KMS-11 (cell line): Measurements from ENCODE around the gene MBNL1.

Source experiments
- H2AFZ ChIP-seq: fragments of 200-600 bp; sonication (generic); 2 replicates; pipeline ENCODE4 v1.6.1; 2016; ENCODE audit warnings: antibody characterized with exemption, mixed run types, low read depth
- H3K27ac ChIP-seq: fragments of 200-600 bp; sonication (generic); 2 replicates; pipeline ENCODE4 v1.6.1; 2016; ENCODE audit warnings: mild to moderate bottlenecking, mixed run types
- H3K27me3 ChIP-seq: fragments of 200-600 bp; sonication (generic); 2 replicates; pipeline ENCODE4 v1.6.1; 2017; ENCODE audit warnings: mild to moderate bottlenecking, low read depth, mixed run types, moderate library complexity; ENCODE audit not compliant: insufficient read depth
- H3K36me3 ChIP-seq: fragments of 200-600 bp; sonication (generic); 2 replicates; pipeline ENCODE4 v1.6.1; 2017; ENCODE audit warnings: mild to moderate bottlenecking, mixed run types; ENCODE audit not compliant: insufficient read depth
- H3K4me1 ChIP-seq: fragments of 200-600 bp; sonication (generic); 2 replicates; pipeline ENCODE4 v1.6.1; 2016; ENCODE audit warnings: mild to moderate bottlenecking, low read depth, mixed run types; ENCODE audit not compliant: poor library complexity, severe bottlenecking
- H3K4me2 ChIP-seq: fragments of 200-600 bp; sonication (generic); 2 replicates; pipeline ENCODE4 v1.7.0; 2016; ENCODE audit warnings: mild to moderate bottlenecking, mixed run types
- H3K4me3 ChIP-seq: fragments of 200-600 bp; sonication (generic); IDR thresholded peaks from 2 replicates; pipeline ENCODE4 v1.6.1; 2017; ENCODE audit warnings: low read depth, low read length, mixed read lengths; ENCODE audit not compliant: insufficient read depth
- H3K79me2 ChIP-seq: fragments of 200-600 bp; sonication (generic); 2 replicates; pipeline ENCODE4 v1.6.1; 2016; ENCODE audit warnings: low read depth, mixed run types; ENCODE audit not compliant: insufficient read depth
- H3K9ac ChIP-seq: fragments of 200-600 bp; sonication (generic); 2 replicates; pipeline ENCODE4 v1.6.1; 2016; ENCODE audit warnings: mild to moderate bottlenecking, mixed run types
- H4K20me1 ChIP-seq: fragments of 200-600 bp; sonication (generic); 2 replicates; pipeline ENCODE4 v1.6.1; 2016; ENCODE audit warnings: mild to moderate bottlenecking, mixed run types; ENCODE audit not compliant: insufficient read depth
- CTCF ChIP-seq: fragments of 200-600 bp; sonication (generic); conservative IDR thresholded peaks from 2 replicates; pipeline ENCODE4 v1.6.1; 2017; ENCODE audit warnings: low read depth, mild to moderate bottlenecking, antibody characterized with exemption, low read length, moderate library complexity, mixed read lengths

Gene MBNL1

GRCh38 chr3:152497890-152498289 is 229.2 kb downstream of the MBNL1 start:
- Histone ChIP-seq H3K9ac (no peak overlapping the region), H3K36me3 (no peaks in the 10 kb centered on the region), H3K27me3 (no peaks in the 10 kb centered on the region), H3K4me3 (no peak overlapping the region), H2AFZ (no peak overlapping the region), H3K79me2 (no peaks in the 10 kb centered on the region), H3K27ac (no peak overlapping the region), H3K4me1 (no peaks in the 10 kb centered on the region), H3K4me2 (no peak overlapping the region), H4K20me1 (no peaks in the 10 kb centered on the region)
- no peak for TF ChIP-seq CTCF

GRCh38 chr3:152499791-152500385 is 231.2 kb downstream of the MBNL1 start:
- Histone ChIP-seq H3K27me3 (no peaks in the 10 kb centered on the region), H3K27ac (no peak overlapping the region), H3K9ac (no peak overlapping the region), H3K4me1 (no peaks in the 10 kb centered on the region), H3K4me2 (no peak overlapping the region), H3K79me2 (no peaks in the 10 kb centered on the region), H2AFZ (no peak overlapping the region), H3K4me3 (no peak overlapping the region), H3K36me3 (no peaks in the 10 kb centered on the region), H4K20me1 (no peaks in the 10 kb centered on the region)
- no peak for TF ChIP-seq CTCF

DNA sequence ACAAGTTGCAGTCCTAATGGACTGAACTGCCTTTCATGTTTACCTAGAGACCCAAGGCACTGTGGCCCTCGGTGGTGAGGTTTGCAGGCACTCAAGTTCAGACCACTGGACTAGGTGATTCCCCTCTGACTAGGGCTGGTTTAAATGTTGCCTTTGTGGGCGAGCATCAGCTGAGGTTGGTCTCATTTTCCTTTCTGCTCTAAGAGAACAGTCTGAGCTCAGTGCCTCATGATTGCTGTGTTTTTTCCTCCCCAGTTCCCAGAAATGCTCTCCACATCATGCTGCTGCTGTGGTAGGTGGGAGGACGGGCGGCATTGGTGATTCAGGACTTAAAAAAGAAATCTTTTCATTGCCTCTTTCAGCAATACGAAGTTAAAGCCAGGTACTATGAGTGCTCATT is 237.2 kb downstream of the MBNL1 start:
- H3K4me2 ChIP-seq = no peak overlapping the region
- no peak overlapping the region for H2AFZ ChIP-seq
- H4K20me1 ChIP-seq = no peaks in the 10 kb centered on the region
- no peak for TF ChIP-seq CTCF
- H3K27ac ChIP-seq = no peak overlapping the region
- no peaks in the 10 kb centered on the region for H3K36me3 ChIP-seq
- H3K9ac ChIP-seq = no peak overlapping the region
- H3K79me2 ChIP-seq = no peaks in the 10 kb centered on the region
- H3K27me3 ChIP-seq = no peaks in the 10 kb centered on the region
- H3K4me3 ChIP-seq = no peak overlapping the region
- no peaks in the 10 kb centered on the region for H3K4me1 ChIP-seq

- H3K27ac ChIP-seq = no peak overlapping the region
Measured at GRCh38 chr3:152508705-152509104, 240.0 kb downstream of the MBNL1 start.

More at GRCh38 chr3:152508705-152509104, 240.0 kb downstream of the MBNL1 start:
- Histone ChIP-seq H3K79me2 (no peaks in the 10 kb centered on the region), H3K36me3 (no peaks in the 10 kb centered on the region; the same call in 1 of the 2 replicates), H3K9ac (no peak overlapping the region), H2AFZ (no peak overlapping the region), H3K4me2 (no peak overlapping the region), H4K20me1 (no peaks in the 10 kb centered on the region), H3K27me3 (no peaks in the 10 kb centered on the region), H3K4me3 (no peak overlapping the region), H3K4me1 (no peaks in the 10 kb centered on the region)
- peak; percentile 64 for TF ChIP-seq CTCF
